ENCODE results near the gene TRUB2. TPM values are rescaled to one million over a fixed set of nuclear protein-coding genes. Genes with fewer than 3 reads are reported as not detected.

TRUB2 gene
- total and polyA plus RNA-seq, 2 of the 13 experiments (the other 11 are each of a cell fraction or from before 2014, with no cell fraction given): 22.3 to 41.2 TPM

- Histone ChIP-seq H4K20me1 (ENCODE audit: insufficient read depth, low read length) (no peaks in the 10 kb centered on the region), H3K9ac (ENCODE audit: insufficient read depth, low read depth, low read length) (peak overlapping the region; percentile 46), H3K9me3 (ENCODE audit: low read length) (no peaks in the 10 kb centered on the region), H3K79me2 (ENCODE audit: insufficient read depth, low read length) (no peaks in the 10 kb centered on the region), H3K27me3 (ENCODE audit: control insufficient read depth in 1 of 2, insufficient read depth in 2 of 2, low read length in 2 of 2) (no peaks in the 10 kb centered on the region; a peak in 2 of 5 replicates), H3K4me3 (replicated peaks in 1 of 3; ENCODE audit: insufficient read depth in 1 of 3, low read depth in 2 of 3, low read length in 3 of 3) (peak overlapping the region; percentile 25 to 69 (median 40); a peak in 4 of 6 replicates), H3K4me2 (ENCODE audit: low read depth, low read length) (peak overlapping the region; percentile 85), H2AFZ (ENCODE audit: low read length) (no peak overlapping the region), H3K4me1 (ENCODE audit: insufficient read depth, low read length) (peaks cover 36% of the 10 kb centered on the region), H3K27ac (ENCODE audit: extremely low read length, insufficient read depth, low read length) (peak overlapping the region; percentile 71), H3K36me3 (replicated peaks in 1 of 2; ENCODE audit: control insufficient read depth in 1 of 2, insufficient read depth in 2 of 2, low read length in 2 of 2) (no peaks in the 10 kb centered on the region)
- peak; percentile 46 for DNase-seq (ENCODE audit: low spot score)
- intact Hi-C loops (cut with micrococcal nuclease; ENCODE audit: unreplicated experiment): loop anchor here (2.0 to 5.0 kb wide), 2 partner anchors 26 to 116 kb away; partner anchors contain the start of genes COQ4 and TRUB2
- POLR2A ChIA-PET: interaction anchor here (1.0 to 2.8 kb wide), 13 partner anchors 10 to 137 kb away, joined by 3 to 34 read pairs (median 7); partner anchors contain the start of genes BBLN, GOLGA2, SLC27A4 and SWI5
- CTCF ChIA-PET (ENCODE audit: low intra/inter-chr PET ratio, low total read pairs): interaction anchor here (3.1 kb wide), 1 partner anchor 45 kb away, joined by 29 read pairs; the partner anchor contains the start of gene SLC27A4
- peak; percentile 21 for FAIRE-seq
- in situ Hi-C loops (cut with HindIII; ENCODE audit: extremely low pct_ligation_motif_present, low pct_unique_long_range_greater_than_20kb): loop anchor here (5.0 kb wide), 2 partner anchors 46 to 116 kb away; partner anchors contain the start of gene SLC27A4
- no TSS peak for BruUV-seq (replicated peaks)
- 4% methylated on average over 15 of the region's 16 CpGs for WGBS (ENCODE audit: low lambda C conversion rate)
- ATAC-seq: peak; percentile 75
- TF ChIP-seq BCL6 (CRISPR knock-in tag; IDR thresholded peaks at IDR 0.05) (0 out of 2 replicates have a peak, but pooled peaks have one; percentile 8), ZNF761 (CRISPR knock-in tag; conservative IDR thresholded peaks at IDR 0.05) (peak; percentile 71; the same call in 1 of the 2 replicates), ELF3 (CRISPR knock-in tag; IDR thresholded peaks at IDR 0.05) (no peak), ZNF790 (CRISPR knock-in tag; IDR thresholded peaks at IDR 0.05; ENCODE audit: borderline replicate concordance) (no peak), WIZ (CRISPR knock-in tag; IDR thresholded peaks at IDR 0.05) (no peak), SNAI1 (CRISPR knock-in tag; IDR thresholded peaks at IDR 0.05; ENCODE audit: borderline replicate concordance) (no peak), ZNF652 (CRISPR knock-in tag; IDR thresholded peaks at IDR 0.05; ENCODE audit: borderline replicate concordance, low read depth) (no peak), ATF6 (CRISPR knock-in tag; conservative IDR thresholded peaks at IDR 0.05) (no peak), PAXIP1 (CRISPR knock-in tag; conservative IDR thresholded peaks at IDR 0.05) (peak; percentile 52; the same call in 1 of the 2 replicates), ATF5 (CRISPR knock-in tag; IDR thresholded peaks at IDR 0.05; ENCODE audit: low read depth) (no peak), HCFC1 (IDR thresholded peaks at IDR 0.05; ENCODE audit: low read depth, low read length) (no peak), SPEN (CRISPR knock-in tag; IDR thresholded peaks at IDR 0.05; ENCODE audit: low read depth) (no peak), ZBTB34 (CRISPR knock-in tag; IDR thresholded peaks at IDR 0.05) (no peak)
Measured at GRCh38 chr9:128296340-128297220, 25.7 kb downstream of the TRUB2 start.
